Effector memory CD8-positive, alpha-beta T cell (primary cell): Measurements from ENCODE around the gene CD200.

Source experiments
- ATAC-seq: fragments of 150-1000 bp; cut with Tn5 transposase; replicated peaks from 2 replicates; pipeline ENCODE4 v1.10.0; 2021; ENCODE audit warnings: mild to moderate bottlenecking, moderate library complexity
- DNase-seq, 3 experiments: peaks; one replicate each; pipeline ENCODE4 v3.0.0; 2021
- H3K27ac Mint-ChIP-seq, 2 donors: one replicate each; pipeline ENCODE4 v1.8.0; 2022; ENCODE audit warnings: mild to moderate bottlenecking in 2 of 2, mixed read lengths in 2 of 2, moderate library complexity in 2 of 2
- H3K27me3 Mint-ChIP-seq, 2 donors: one replicate each; pipeline ENCODE4 v1.8.0; 2022; ENCODE audit warnings: mixed read lengths in 2 of 2
- H3K36me3 Mint-ChIP-seq: one replicate; pipeline ENCODE4 v1.8.0; 2022; ENCODE audit warnings: mild to moderate bottlenecking, moderate library complexity, mixed read lengths; ENCODE audit not compliant: insufficient read depth
- H3K4me1 Mint-ChIP-seq, 2 donors: one replicate each; pipeline ENCODE4 v1.8.0; 2022; ENCODE audit warnings: low read depth in 2 of 2, mixed read lengths in 2 of 2
- H3K4me3 Mint-ChIP-seq, 2 donors: one replicate each; pipeline ENCODE4 v1.8.0; 2022; ENCODE audit warnings: mild to moderate bottlenecking in 2 of 2, mixed read lengths in 2 of 2, moderate library complexity in 2 of 2
- H3K9me3 Mint-ChIP-seq, 2 donors: one replicate each; pipeline ENCODE4 v1.8.0; 2022; ENCODE audit warnings: mixed read lengths in 2 of 2
- total RNA-seq, 9 experiments: gene quantifications; one replicate each; lab custom pipeline; 2026; lab: John Stamatoyannopoulos, UW

The CD200 gene
- 0 to 62.0 (median 1.3) reads per million in 9 experiments for total RNA-seq

- peaks cover 2 to 13% of the 10 kb centered on the region in 2 donors for H3K4me1 Mint-ChIP-seq
- peak; percentile 75 for ATAC-seq
Observed at GRCh38 chr3:112333002-112333380, at the start of gene CD200. Gene CD200, plus strand, starts transcription at chr3:112333156. Its CDS starts 57 bp downstream, at chr3:112333213.

GRCh38 chr3:112289011-112289410 is 43.9 kb upstream of the CD200 start:
- Mint-ChIP-seq H3K27me3 (no peaks in the 10 kb centered on the region), H3K9me3 (no peaks in the 10 kb centered on the region), H3K36me3 (no peaks in the 10 kb centered on the region), H3K4me1 (peaks cover 0 to 6% of the 10 kb centered on the region in 2 donors), H3K27ac (no peak overlapping the region), H3K4me3 (no peak overlapping the region)
- DNase-seq, result no peak
- no peak for ATAC-seq

More at GRCh38 chr3:112333002-112333380, at the start of gene CD200:
- Mint-ChIP-seq H3K36me3 (no peaks in the 10 kb centered on the region), H3K27ac (peak within 1 kb of the TSS in 1 of 2 donors; percentile 38), H3K4me3 (peak within 1 kb of the TSS; percentile 80 to 82), H3K27me3 (peaks cover 19 to 41% of the 10 kb centered on the region in 2 donors), H3K9me3 (no peaks in the 10 kb centered on the region)
- DNase-seq, result peak; percentile 6 to 20 (median 13)

GRCh38 chr3:112293368-112294321 is 39.3 kb upstream of the CD200 start, which contains the start of gene SLC9C1:
Gene SLC9C1, minus strand, starts transcription at chr3:112294216. Its CDS starts 7,425 bp downstream, at chr3:112286791.
- H3K27me3 Mint-ChIP-seq, result no peaks in the 10 kb centered on the region
- ATAC-seq (peak; percentile 68), DNase-seq (peak; percentile 26 to 38 (median 35))
- peaks cover 3% of the 10 kb centered on the region for H3K36me3 Mint-ChIP-seq
- H3K4me3 Mint-ChIP-seq, result peak within 1 kb of the TSS; percentile 14 to 22
- no peaks in the 10 kb centered on the region for H3K9me3 Mint-ChIP-seq
- peaks cover 5 to 26% of the 10 kb centered on the region in 2 donors for H3K4me1 Mint-ChIP-seq
- H3K27ac Mint-ChIP-seq, result no peak within 1 kb of the TSS

DNA sequence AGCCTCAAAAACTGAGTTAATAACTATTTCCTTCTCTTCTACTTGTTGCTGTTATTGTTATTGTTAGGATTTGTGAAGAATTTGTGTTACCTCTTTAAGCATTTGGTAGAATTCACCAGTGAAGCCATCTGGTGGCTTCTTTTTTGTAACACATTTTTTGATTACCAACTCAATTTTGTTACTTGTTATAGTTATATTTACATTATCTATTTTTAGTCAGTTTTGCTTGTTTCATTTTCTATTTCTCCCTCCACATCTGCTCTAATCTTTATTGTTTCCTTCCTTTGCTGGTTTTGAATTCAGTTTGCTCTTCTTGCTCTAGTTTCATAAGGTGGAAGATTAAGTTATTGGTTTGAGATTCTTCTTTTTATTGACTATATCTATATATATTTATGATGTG is 35.2 kb upstream of the CD200 start:
- ATAC-seq (peak; percentile 48), DNase-seq (no peak)
- peak overlapping the region; percentile 44 to 78 for H3K27ac Mint-ChIP-seq

DNA sequence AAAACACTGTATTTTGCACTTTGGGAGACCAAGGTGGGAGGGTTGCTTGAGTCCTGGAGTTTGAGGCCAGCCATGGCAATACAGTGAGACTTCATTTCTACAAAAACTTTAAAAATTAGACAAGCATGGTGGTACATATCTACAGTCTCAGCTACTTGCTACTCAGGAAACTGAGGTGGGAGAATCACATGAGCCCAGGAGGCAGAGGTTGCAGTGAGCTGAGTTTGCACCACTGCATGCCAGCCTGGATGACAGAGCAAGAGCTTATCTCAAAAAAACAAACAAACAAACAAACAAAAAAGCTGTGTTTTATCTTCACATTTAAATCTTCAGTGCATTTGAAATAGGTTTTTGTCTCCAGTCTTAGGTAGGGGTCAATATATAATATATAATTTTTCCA is 34.2 kb upstream of the CD200 start:
- Mint-ChIP-seq H3K27ac (peak overlapping the region; percentile 41 to 64), H3K27me3 (no peaks in the 10 kb centered on the region), H3K36me3 (peaks cover 3% of the 10 kb centered on the region), H3K9me3 (no peaks in the 10 kb centered on the region), H3K4me1 (peaks cover 6 to 22% of the 10 kb centered on the region in 2 donors), H3K4me3 (no peak overlapping the region)
- DNase-seq (no peak), ATAC-seq (no peak)

More for the DNA sequence above, 35.2 kb upstream of the CD200 start:
- H3K27me3 Mint-ChIP-seq, result no peaks in the 10 kb centered on the region
- no peaks in the 10 kb centered on the region for H3K9me3 Mint-ChIP-seq
- H3K4me3 Mint-ChIP-seq, result peak overlapping the region; percentile 2 to 39
- peaks cover 6 to 28% of the 10 kb centered on the region in 2 donors for H3K4me1 Mint-ChIP-seq
- H3K36me3 Mint-ChIP-seq, result peaks cover 3% of the 10 kb centered on the region

DNA sequence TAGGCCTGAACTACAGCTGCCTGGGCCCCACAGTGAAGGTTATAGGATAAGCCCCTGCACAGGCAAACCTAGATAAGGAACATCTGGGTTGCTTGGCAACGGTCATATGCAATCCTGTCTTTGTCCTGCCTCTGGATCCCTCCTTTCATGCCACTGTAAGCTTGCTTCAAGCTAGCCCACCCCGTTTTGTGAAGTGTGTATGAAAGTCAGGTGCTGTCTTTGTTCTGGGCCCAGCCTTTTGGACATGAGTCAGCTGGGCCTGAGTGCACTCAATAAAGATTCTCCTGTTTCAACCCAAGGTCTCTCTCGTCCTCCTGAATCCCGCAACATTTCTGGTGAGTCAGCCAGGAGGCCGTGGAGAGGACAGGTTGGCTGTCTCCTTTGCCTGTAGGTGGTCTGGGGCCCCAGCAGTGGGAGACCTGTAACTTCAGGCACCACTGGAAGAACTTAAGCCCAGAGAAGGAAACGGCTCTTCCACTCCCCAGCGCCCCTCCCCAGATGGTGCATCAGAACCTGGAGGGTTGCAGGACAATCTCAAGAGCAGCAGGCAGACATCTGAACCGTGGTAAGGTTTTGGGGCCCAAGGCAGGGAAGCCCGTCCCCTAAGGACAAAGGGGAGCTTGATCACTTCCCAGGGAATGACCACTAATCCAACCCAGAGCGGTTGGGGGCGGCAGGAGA is 30.7 kb upstream of the CD200 start:
- Mint-ChIP-seq H3K4me3 (no peak overlapping the region), H3K27me3 (no peaks in the 10 kb centered on the region), H3K4me1 (peaks cover 5 to 14% of the 10 kb centered on the region in 2 donors), H3K27ac (no peak overlapping the region), H3K9me3 (no peaks in the 10 kb centered on the region), H3K36me3 (peaks cover under 1% of the 10 kb centered on the region)
- DNase-seq (no peak), ATAC-seq (no peak)

DNA sequence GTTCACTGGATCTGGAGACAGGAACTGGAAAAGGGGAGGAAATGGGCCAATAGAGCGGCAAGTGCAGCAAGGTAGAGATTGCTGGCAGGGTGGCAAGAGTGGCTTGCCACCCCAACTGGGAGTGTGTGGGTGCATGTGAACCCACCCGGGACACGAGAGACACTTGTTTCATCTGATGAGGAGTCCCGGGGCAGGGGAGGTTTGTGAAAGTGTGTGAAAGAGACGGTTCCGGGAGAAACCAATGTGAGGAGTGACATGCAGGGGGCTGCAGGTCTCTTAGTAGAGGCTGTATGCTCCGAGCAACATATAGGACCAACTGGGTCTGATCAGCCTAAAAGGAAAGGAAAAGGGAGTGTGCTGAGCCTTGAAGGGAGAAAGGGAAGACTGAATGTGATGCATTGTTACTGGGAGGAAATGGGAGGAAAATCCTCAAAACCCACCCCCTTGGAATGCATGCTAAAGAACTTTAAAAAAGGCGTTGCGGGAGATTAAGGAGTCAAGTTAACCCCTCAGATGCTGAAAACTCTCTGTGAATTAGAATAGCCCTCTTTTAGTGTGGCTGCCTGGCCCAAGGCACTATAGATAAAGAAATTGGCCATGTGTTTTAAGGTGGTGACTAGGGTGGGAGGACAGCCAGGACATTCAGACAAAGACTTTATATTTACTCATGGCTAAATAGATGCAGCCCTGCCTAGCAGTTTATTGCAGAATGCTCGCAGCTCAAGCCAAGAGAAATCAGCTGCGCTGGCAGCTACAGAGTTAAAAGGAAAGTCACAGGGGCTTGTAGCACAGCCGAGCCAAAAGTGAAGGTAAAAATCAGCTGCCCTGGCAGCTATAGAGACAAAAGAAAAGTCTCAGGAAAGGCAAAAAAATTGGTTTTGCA is 29.8 kb upstream of the CD200 start:
- no peak for DNase-seq
- Mint-ChIP-seq H3K4me1 (peaks cover 2 to 7% of the 10 kb centered on the region in 2 donors), H3K36me3 (no peaks in the 10 kb centered on the region), H3K9me3 (no peaks in the 10 kb centered on the region), H3K4me3 (no peak overlapping the region), H3K27me3 (no peaks in the 10 kb centered on the region), H3K27ac (no peak overlapping the region)
- ATAC-seq, result peak; percentile 46

- ATAC-seq, result peak; percentile 76
- H3K36me3 Mint-ChIP-seq, result no peaks in the 10 kb centered on the region
- H3K4me1 Mint-ChIP-seq, result no peaks in the 10 kb centered on the region
- H3K4me3 Mint-ChIP-seq, result no peak overlapping the region
- no peak overlapping the region for H3K27ac Mint-ChIP-seq
- H3K9me3 Mint-ChIP-seq, result no peaks in the 10 kb centered on the region
- H3K27me3 Mint-ChIP-seq, result no peaks in the 10 kb centered on the region
- DNase-seq, result no peak
Observed at GRCh38 chr3:112303764-112304325, 29.1 kb upstream of the CD200 start.

GRCh38 chr3:112304611-112305010 is 28.3 kb upstream of the CD200 start:
- H3K27ac Mint-ChIP-seq, result no peak overlapping the region
- H3K4me1 Mint-ChIP-seq, result no peaks in the 10 kb centered on the region
- H3K27me3 Mint-ChIP-seq, result no peaks in the 10 kb centered on the region
- H3K4me3 Mint-ChIP-seq, result no peak overlapping the region
- ATAC-seq (no peak), DNase-seq (no peak)
- no peaks in the 10 kb centered on the region for H3K9me3 Mint-ChIP-seq
- H3K36me3 Mint-ChIP-seq, result no peaks in the 10 kb centered on the region

- no peaks in the 10 kb centered on the region for H3K4me1 Mint-ChIP-seq
- H3K9me3 Mint-ChIP-seq, result no peaks in the 10 kb centered on the region
- no peak for ATAC-seq
- no peaks in the 10 kb centered on the region for H3K27me3 Mint-ChIP-seq
- H3K27ac Mint-ChIP-seq, result no peak overlapping the region
- no peak for DNase-seq
- H3K4me3 Mint-ChIP-seq, result no peak overlapping the region
- H3K36me3 Mint-ChIP-seq, result no peaks in the 10 kb centered on the region
Observed at GRCh38 chr3:112306825-112307224, 26.1 kb upstream of the CD200 start.

DNA sequence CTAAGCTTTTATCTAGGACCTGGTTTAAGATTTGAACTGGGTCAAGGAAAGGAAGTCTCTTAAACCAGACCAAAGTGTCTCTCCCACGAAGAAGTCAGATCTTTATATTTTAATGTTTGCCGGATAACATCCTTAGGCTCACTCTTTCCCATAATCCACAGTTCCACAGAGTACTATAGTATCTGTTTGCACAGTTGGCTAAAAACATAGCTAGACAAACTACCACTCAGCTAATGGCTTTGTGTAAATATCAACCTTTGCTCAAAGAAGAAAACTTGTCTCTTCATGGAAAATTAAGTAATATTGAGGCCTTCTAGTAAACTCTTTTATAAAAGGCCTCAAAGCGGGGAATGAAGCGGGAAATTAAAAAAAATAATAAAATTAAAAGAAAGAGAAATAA is 25.4 kb upstream of the CD200 start:
- no peaks in the 10 kb centered on the region for H3K9me3 Mint-ChIP-seq
- no peak for ATAC-seq
- no peak overlapping the region for H3K27ac Mint-ChIP-seq
- no peak for DNase-seq
- H3K27me3 Mint-ChIP-seq, result no peaks in the 10 kb centered on the region
- H3K4me1 Mint-ChIP-seq, result no peaks in the 10 kb centered on the region
- no peaks in the 10 kb centered on the region for H3K36me3 Mint-ChIP-seq
- H3K4me3 Mint-ChIP-seq, result no peak overlapping the region

DNA sequence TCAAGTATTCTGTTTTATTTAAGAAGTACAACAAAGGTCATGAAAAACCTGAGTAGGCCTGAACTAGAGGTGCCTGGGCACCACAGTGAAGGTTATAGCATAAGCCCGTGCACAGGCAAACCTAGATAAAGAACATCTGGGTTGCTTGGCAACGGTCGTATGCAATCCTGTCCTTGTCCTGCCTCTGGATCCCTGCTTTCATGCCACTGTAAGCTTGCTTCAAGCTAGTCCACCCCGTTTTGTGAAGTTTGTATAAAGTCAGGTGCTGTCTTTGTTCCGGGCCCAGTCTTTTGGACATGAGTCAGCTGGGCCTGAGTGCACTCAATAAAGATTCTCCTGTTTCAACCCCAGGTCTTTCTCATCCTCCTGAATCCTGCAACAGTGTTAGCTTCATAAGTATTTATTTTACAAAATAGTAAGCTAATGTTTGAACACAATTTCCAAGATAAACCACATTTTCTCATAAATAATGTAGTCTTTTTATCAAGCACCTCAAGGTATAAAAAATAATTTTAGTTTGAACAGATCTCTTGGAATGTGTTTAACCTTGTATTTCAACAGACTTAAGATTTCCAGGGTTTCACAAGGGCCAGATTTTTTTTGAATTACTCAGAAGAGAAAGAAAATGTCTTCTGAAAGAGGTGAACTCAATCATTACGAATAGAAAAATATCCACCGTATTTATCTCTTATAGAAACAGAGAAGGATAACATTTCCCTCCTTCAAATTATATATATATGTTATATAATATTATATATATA is 24.6 kb upstream of the CD200 start:
- no peaks in the 10 kb centered on the region for H3K36me3 Mint-ChIP-seq
- no peaks in the 10 kb centered on the region for H3K27me3 Mint-ChIP-seq
- DNase-seq, result no peak
- ATAC-seq, result no peak
- no peaks in the 10 kb centered on the region for H3K9me3 Mint-ChIP-seq
- no peaks in the 10 kb centered on the region for H3K4me1 Mint-ChIP-seq
- no peak overlapping the region for H3K27ac Mint-ChIP-seq
- H3K4me3 Mint-ChIP-seq, result no peak overlapping the region
